ENCODE results near the gene PTPN7. TPM values are rescaled to one million over a fixed set of nuclear protein-coding genes. Genes with fewer than 3 reads are reported as not detected.

The PTPN7 gene
- total and polyA plus RNA-seq, 10 of the 15 experiments (the other 5 are each of a cell fraction or from before 2014, with no cell fraction given), result 7.9 to 117 (median 102) TPM

- TF ChIP-seq ELK1 (IDR thresholded peaks at IDR 0.05; ENCODE audit: low read depth, low read length) (no peak), CUX1 (IDR thresholded peaks at IDR 0.05; ENCODE audit: insufficient replicate concordance, low read depth, low read length) (no peak), SMAD5 (IDR thresholded peaks at IDR 0.05; ENCODE audit: low read depth) (peak; percentile 61; the same call in 1 of the 2 replicates), CHD2 (IDR thresholded peaks at IDR 0.05; ENCODE audit: borderline replicate concordance, low read depth, low read length) (peak; percentile 92), SUZ12 (IDR thresholded peaks at IDR 0.05; ENCODE audit: unreplicated experiment) (no peak), BRCA1 (IDR thresholded peaks at IDR 0.05; ENCODE audit: low read depth, low read length) (no peak), ZZZ3 (IDR thresholded peaks at IDR 0.05; ENCODE audit: control insufficient read depth, insufficient read length, low read depth) (no peak), SP1 (IDR thresholded peaks at IDR 0.05; ENCODE audit: low read depth, low read length) (peak; percentile 46), GATAD2B (conservative IDR thresholded peaks at IDR 0.05; ENCODE audit: low read depth) (peak; percentile 9; the same call in 1 of the 2 replicates), MYB (IDR thresholded peaks at IDR 0.05; ENCODE audit: borderline replicate concordance, low read depth, low read length) (peak; percentile 87)
- TF ChIP-seq, protein P1, sequence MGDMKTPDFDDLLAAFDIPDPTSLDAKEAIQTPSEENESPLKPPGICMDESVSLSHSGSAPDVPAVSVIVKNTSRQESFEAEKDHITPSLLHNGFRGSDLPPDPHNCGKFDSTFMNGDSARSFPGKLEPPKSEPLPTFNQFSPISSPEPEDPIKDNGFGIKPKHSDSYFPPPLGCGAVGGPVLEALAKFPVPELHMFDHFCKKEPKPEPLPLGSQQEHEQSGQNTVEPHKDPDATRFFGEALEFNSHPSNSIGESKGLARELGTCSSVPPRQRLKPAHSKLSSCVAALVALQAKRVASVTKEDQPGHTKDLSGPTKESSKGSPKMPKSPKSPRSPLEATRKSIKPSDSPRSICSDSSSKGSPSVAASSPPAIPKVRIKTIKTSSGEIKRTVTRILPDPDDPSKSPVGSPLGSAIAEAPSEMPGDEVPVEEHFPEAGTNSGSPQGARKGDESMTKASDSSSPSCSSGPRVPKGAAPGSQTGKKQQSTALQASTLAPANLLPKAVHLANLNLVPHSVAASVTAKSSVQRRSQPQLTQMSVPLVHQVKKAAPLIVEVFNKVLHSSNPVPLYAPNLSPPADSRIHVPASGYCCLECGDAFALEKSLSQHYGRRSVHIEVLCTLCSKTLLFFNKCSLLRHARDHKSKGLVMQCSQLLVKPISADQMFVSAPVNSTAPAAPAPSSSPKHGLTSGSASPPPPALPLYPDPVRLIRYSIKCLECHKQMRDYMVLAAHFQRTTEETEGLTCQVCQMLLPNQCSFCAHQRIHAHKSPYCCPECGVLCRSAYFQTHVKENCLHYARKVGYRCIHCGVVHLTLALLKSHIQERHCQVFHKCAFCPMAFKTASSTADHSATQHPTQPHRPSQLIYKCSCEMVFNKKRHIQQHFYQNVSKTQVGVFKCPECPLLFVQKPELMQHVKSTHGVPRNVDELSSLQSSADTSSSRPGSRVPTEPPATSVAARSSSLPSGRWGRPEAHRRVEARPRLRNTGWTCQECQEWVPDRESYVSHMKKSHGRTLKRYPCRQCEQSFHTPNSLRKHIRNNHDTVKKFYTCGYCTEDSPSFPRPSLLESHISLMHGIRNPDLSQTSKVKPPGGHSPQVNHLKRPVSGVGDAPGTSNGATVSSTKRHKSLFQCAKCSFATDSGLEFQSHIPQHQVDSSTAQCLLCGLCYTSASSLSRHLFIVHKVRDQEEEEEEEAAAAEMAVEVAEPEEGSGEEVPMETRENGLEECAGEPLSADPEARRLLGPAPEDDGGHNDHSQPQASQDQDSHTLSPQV (IDR thresholded peaks at IDR 0.05), result 0 out of 2 replicates have a peak, but pooled peaks have one; percentile 37
- TF ChIP-seq, protein P2, sequence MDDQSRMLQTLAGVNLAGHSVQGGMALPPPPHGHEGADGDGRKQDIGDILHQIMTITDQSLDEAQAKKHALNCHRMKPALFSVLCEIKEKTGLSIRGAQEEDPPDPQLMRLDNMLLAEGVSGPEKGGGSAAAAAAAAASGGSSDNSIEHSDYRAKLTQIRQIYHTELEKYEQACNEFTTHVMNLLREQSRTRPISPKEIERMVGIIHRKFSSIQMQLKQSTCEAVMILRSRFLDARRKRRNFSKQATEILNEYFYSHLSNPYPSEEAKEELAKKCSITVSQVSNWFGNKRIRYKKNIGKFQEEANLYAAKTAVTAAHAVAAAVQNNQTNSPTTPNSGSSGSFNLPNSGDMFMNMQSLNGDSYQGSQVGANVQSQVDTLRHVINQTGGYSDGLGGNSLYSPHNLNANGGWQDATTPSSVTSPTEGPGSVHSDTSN (IDR thresholded peaks at IDR 0.05; ENCODE audit: insufficient replicate concordance, low read depth, low read length), result peak; percentile 48
- TF ChIP-seq, protein P3, sequence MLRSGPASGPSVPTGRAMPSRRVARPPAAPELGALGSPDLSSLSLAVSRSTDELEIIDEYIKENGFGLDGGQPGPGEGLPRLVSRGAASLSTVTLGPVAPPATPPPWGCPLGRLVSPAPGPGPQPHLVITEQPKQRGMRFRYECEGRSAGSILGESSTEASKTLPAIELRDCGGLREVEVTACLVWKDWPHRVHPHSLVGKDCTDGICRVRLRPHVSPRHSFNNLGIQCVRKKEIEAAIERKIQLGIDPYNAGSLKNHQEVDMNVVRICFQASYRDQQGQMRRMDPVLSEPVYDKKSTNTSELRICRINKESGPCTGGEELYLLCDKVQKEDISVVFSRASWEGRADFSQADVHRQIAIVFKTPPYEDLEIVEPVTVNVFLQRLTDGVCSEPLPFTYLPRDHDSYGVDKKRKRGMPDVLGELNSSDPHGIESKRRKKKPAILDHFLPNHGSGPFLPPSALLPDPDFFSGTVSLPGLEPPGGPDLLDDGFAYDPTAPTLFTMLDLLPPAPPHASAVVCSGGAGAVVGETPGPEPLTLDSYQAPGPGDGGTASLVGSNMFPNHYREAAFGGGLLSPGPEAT (IDR thresholded peaks at IDR 0.05; ENCODE audit: low read depth), result 0 out of 2 replicates have a peak, but pooled peaks have one; percentile 5
Observed at GRCh38 chr1:202159534-202160371, 649 bp downstream of the PTPN7 start (continued).
